Colonic mucosa (tissue), 4 donors: Measurements from ENCODE around the gene COX10. TPM values are rescaled to one million over a fixed set of nuclear protein-coding genes. Genes with fewer than 3 reads are reported as not detected.
A peak's percentile ranks its signal among the peaks of the same experiment; 100 is the strongest.

Source experiments
- DNase-seq: peaks from one replicate; pipeline ENCODE4 v3.0.0-alpha.2; 2020
- H3K27ac ChIP-seq: fragments of 200-600 bp; one replicate; pipeline ENCODE4 v1.8.0; 2021
- H3K27me3 ChIP-seq: fragments of 200-600 bp; one replicate; pipeline ENCODE4 v1.8.0; 2021
- H3K36me3 ChIP-seq: fragments of 200-600 bp; one replicate; pipeline ENCODE4 v1.8.0; 2021
- H3K4me1 ChIP-seq: fragments of 200-600 bp; one replicate; pipeline ENCODE4 v1.8.0; 2021; ENCODE audit warnings: mild to moderate bottlenecking
- H3K4me3 ChIP-seq: fragments of 200-600 bp; one replicate; pipeline ENCODE4 v1.8.0; 2021
- H3K9ac ChIP-seq, 2 donors: one replicate each; pipeline ENCODE4 v1.7.0; 2013; ENCODE audit warnings: control low read depth in 2 of 2, low read depth in 2 of 2, low read length in 2 of 2
- H3K9me3 ChIP-seq: fragments of 200-600 bp; one replicate; pipeline ENCODE4 v1.8.0; 2021
- intact Hi-C: fragments of 100-400 bp; cut with DNase I; formaldehyde crosslinking; loops from one replicate; pipeline ENCODE4 v1.14.1; 2022
- total RNA-seq, 2 donors: library from RNA; stranded (reverse); fragmentation: NEBNext Ultra II Directional in 1 of 2; extraction: Animal tissue kit (Norgen Biotek cat#: 25700) in 1 of 2; gene quantifications; one replicate each; pipeline ENCODE4 v1.2.1, GENCODE V29; 2021
- TF ChIP-seq, protein P1 (sequence below): fragments of 200-600 bp; IDR thresholded peaks from one replicate; pipeline ENCODE4 v1.8.0; 2022; ENCODE audit warnings: antibody characterized with exemption, mild to moderate bottlenecking
- donor health status: healthy.
- donor health status: DM: no; HTN: no; CAD: no.
- donor health status: DM: no; HTN: no; CAD: no.

The COX10 gene
- total RNA-seq, 2 donors from 2014 or later: 35.1 to 36.0 TPM

DNA sequence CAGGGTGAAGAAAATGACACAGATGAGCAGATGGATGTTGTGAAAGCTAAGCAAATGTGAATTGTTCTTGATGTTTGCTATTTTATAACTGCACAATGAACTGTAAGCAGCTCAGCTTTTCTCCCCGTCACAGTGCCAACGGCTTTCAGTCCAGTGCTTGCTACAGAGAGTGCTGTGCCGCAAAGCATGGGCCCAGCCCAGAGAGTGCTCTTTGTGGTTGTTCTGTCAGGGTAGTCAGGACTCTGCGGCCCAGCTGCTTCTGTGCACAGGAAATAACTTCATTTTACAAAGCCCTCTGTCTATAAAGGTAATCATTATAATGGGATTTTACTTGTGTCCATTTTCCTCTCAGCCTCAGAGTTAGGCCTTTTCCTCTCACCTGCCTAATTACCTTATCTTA lies 128.3 kb downstream of the COX10 start:
- Histone ChIP-seq H3K4me3 (no peak overlapping the region), H3K4me1 (no peaks in the 10 kb centered on the region), H3K9me3 (no peaks in the 10 kb centered on the region), H3K36me3 (no peaks in the 10 kb centered on the region), H3K27ac (no peak overlapping the region), H3K9ac (no peak overlapping the region), H3K27me3 (no peaks in the 10 kb centered on the region)
- intact Hi-C loops: no loop called here
- DNase-seq: no peak
- TF ChIP-seq, protein P1, sequence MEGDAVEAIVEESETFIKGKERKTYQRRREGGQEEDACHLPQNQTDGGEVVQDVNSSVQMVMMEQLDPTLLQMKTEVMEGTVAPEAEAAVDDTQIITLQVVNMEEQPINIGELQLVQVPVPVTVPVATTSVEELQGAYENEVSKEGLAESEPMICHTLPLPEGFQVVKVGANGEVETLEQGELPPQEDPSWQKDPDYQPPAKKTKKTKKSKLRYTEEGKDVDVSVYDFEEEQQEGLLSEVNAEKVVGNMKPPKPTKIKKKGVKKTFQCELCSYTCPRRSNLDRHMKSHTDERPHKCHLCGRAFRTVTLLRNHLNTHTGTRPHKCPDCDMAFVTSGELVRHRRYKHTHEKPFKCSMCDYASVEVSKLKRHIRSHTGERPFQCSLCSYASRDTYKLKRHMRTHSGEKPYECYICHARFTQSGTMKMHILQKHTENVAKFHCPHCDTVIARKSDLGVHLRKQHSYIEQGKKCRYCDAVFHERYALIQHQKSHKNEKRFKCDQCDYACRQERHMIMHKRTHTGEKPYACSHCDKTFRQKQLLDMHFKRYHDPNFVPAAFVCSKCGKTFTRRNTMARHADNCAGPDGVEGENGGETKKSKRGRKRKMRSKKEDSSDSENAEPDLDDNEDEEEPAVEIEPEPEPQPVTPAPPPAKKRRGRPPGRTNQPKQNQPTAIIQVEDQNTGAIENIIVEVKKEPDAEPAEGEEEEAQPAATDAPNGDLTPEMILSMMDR: no peak

DNA sequence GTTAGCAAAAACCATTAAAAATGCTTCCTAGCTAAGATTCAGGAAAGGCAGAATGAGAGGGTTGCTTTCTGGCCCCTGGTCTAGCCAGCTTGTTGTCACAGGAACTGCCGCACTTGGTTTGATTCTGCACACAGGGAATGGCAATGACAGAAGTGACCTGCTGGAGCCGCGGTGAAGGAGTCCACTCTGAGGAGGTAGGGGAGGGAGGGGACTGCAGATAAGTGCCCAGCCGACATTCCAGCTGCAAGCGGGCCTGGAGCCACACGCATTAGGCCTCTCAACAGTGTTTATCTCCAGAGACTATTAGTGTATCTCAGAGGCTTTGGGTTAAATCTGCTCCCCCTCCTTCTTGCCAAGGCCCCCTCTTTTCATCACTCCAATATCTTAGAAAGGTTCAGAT lies 128.7 kb downstream of the COX10 start:
- Histone ChIP-seq H3K27ac (no peak overlapping the region), H3K4me1 (no peaks in the 10 kb centered on the region), H3K36me3 (no peaks in the 10 kb centered on the region), H3K27me3 (no peaks in the 10 kb centered on the region), H3K9me3 (no peaks in the 10 kb centered on the region), H3K4me3 (no peak overlapping the region), H3K9ac (no peak overlapping the region)
- no peak for DNase-seq
- TF ChIP-seq, protein P1: no peak
- intact Hi-C loops: no loop called here

DNA sequence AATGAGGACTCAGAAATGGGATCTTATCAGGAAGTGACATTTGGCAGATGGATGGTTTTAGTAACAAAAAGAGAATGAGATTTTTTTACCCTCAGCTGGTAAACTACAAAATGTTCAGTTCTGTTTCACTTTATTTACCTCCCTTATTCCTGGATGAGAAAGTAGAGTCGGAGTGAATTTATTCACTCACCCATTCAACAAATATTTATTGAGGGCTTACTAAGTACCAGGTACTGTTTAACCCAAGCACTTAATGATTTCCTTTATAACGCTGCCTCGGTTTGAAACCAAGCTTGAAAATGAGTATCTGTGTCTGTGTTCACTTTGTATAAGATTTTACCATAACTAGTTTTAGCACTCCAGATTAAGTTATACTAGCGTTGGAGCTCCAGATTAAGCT lies 129.3 kb downstream of the COX10 start:
- H3K27ac ChIP-seq: no peak overlapping the region
- intact Hi-C loops: no loop called here

DNA sequence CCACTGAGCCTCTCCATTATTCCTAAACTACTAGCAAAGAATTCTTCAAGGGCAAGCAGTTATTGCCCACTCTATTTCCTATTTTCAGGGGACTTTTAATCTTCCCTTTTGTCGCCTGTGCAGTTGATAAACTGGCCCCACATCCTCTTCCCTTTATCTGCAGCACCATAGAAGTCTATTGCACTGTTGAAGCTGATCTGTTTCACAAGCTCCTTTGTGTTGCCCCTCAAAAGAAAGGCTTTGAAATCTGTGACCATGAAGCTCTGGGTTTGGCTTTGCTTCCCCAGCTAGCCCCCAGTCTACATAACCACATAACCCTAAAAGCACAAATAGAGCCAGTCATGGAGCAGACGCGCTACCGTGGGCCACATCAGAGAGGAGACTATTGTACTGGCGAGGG lies 130.3 kb downstream of the COX10 start:
- no peaks in the 10 kb centered on the region for H3K9me3 ChIP-seq
- no peak overlapping the region for H3K9ac ChIP-seq
- H3K27me3 ChIP-seq: no peaks in the 10 kb centered on the region
- TF ChIP-seq, protein P1: no peak
- no peak for DNase-seq
- H3K27ac ChIP-seq: no peak overlapping the region
- H3K36me3 ChIP-seq: no peaks in the 10 kb centered on the region
- H3K4me3 ChIP-seq: no peak overlapping the region
- no peaks in the 10 kb centered on the region for H3K4me1 ChIP-seq
- intact Hi-C loops: no loop called here

More for the DNA sequence above, 129.3 kb downstream of the COX10 start:
- Histone ChIP-seq H3K4me3 (no peak overlapping the region), H3K36me3 (no peaks in the 10 kb centered on the region), H3K9me3 (no peaks in the 10 kb centered on the region), H3K4me1 (no peaks in the 10 kb centered on the region), H3K27me3 (no peaks in the 10 kb centered on the region), H3K9ac (no peak overlapping the region)
- no peak for DNase-seq
- TF ChIP-seq, protein P1: no peak

DNA sequence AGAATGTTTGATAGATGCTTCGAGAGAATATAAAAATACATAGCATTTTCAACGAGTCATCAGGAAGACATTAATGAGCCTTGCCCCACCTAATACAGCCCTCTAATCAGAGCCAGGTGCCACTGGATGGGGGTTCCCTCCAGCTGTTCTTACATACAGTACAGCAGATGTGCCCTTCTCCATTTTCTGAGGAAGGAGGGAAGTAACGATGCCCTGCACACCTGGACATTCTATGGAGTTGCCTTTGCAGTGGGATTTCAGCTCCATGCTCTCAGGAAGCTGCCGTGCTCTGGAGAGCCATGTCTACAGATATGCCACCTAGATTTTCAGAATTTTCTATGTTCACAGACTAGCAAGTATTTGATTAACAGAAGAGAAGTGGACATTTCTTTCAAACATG lies 131.1 kb downstream of the COX10 start:
- Histone ChIP-seq H3K9ac (no peak overlapping the region), H3K4me3 (no peak overlapping the region), H3K36me3 (no peaks in the 10 kb centered on the region), H3K4me1 (no peaks in the 10 kb centered on the region), H3K27me3 (no peaks in the 10 kb centered on the region), H3K9me3 (no peaks in the 10 kb centered on the region), H3K27ac (peak overlapping the region; percentile 7)
- TF ChIP-seq, protein P1: no peak
- DNase-seq: no peak
- intact Hi-C loops: loop anchor here (10.0 kb wide), 1 partner anchor 136 kb away; the partner anchor contains the start of gene COX10
